Endothelial cell of umbilical vein (primary cell): ENCODE data around the gene LPP. TPM values are rescaled to one million over a fixed set of nuclear protein-coding genes. Genes with fewer than 3 reads are reported as not detected.

ENCODE experiments used
- BruUV-seq: library from RNA; stranded (reverse); fragments of 400-500 nt; replicated peaks from 2 replicates; lab custom pipeline; 2021; lab: Mats Ljungman, UMichigan
- CTCF ChIA-PET: fragments of 300-600, 350-600 bp; sonication (Branson Sonifier 250); formaldehyde crosslinking; loops from one replicate; lab custom pipeline; 2021; ENCODE audit warnings: antibody characterized with exemption, inconsistent platforms; lab: Charles Lee
- POLR2A ChIA-PET: fragments of 300-600, 350-600 bp; sonication (Branson Sonifier 250); formaldehyde crosslinking; loops from one replicate; lab custom pipeline; 2021; ENCODE audit warnings: antibody characterized with exemption, inconsistent platforms; lab: Charles Lee
- DNase-seq: peaks from one replicate; pipeline ENCODE4 v3.0.0-alpha.2; 2011; ENCODE audit warnings: low read depth, low spot score
- FAIRE-seq: peaks from 2 replicates; lab custom pipeline; 2011; peaks lifted over from hg19 to GRCh38; lab: Jason Lieb, UNC
- H2AFZ ChIP-seq: 2 replicates; pipeline ENCODE4 v1.6.0; 2012; ENCODE audit warnings: low read depth, low read length, control low read depth, inconsistent platforms
- H3K27ac ChIP-seq: 2 replicates; pipeline ENCODE4 v1.5.1; 2011; ENCODE audit warnings: low read depth, mild to moderate bottlenecking, control low read depth, low read length, moderate library complexity; ENCODE audit not compliant: insufficient read depth
- H3K27me3 ChIP-seq, 2 experiments: 2 replicates each; pipeline versions ENCODE4 v1.6.0 to v1.6.1; 2011; ENCODE audit warnings: low read length in 2 of 2, mixed read lengths in 1 of 2; ENCODE audit not compliant: control insufficient read depth in 2 of 2, insufficient read depth in 2 of 2
- H3K36me3 ChIP-seq, 2 experiments: 2 replicates in 1 of 2; 3 replicates in 1 of 2; pipeline ENCODE4 v1.5.1; 2011; ENCODE audit warnings: low read length in 2 of 2, mild to moderate bottlenecking in 1 of 2, moderate library complexity in 1 of 2; ENCODE audit not compliant: control insufficient read depth in 2 of 2, insufficient read depth in 2 of 2; ENCODE audit errors: extremely low read depth in 1 of 2
- H3K4me1 ChIP-seq: 3 replicates; pipeline ENCODE4 v1.5.1; 2011; ENCODE audit warnings: mild to moderate bottlenecking, low read length; ENCODE audit not compliant: control insufficient read depth, insufficient read depth; ENCODE audit errors: extremely low read depth
- H3K4me2 ChIP-seq: 2 replicates; pipeline ENCODE4 v1.6.1; 2011; ENCODE audit warnings: low read length, control low read depth, mixed read lengths; ENCODE audit not compliant: insufficient read depth
- H3K4me3 ChIP-seq, 3 experiments: fragments of 200-600 bp in 1 of 3; sonication (generic), shearing (Covaris generic) in 1 of 3; replicated peaks in 1 of 3; 2 replicates each; pipeline ENCODE4 v1.5.1; 2011 to 2016; ENCODE audit warnings: control low read depth in 3 of 3, low read length in 3 of 3, mild to moderate bottlenecking in 2 of 3, inconsistent platforms in 1 of 3, low read depth in 1 of 3, moderate library complexity in 1 of 3; ENCODE audit not compliant: insufficient read depth in 1 of 3
- H3K79me2 ChIP-seq: 2 replicates; pipeline ENCODE4 v1.6.0; 2012; ENCODE audit warnings: low read length, inconsistent platforms; ENCODE audit not compliant: control insufficient read depth, insufficient read depth
- H3K9ac ChIP-seq: replicated peaks from 2 replicates; pipeline ENCODE3; 2011; ENCODE audit warnings: low read length, control low read depth; ENCODE audit not compliant: insufficient read depth; ENCODE audit errors: extremely low read depth
- H3K9me1 ChIP-seq: replicated peaks from 3 replicates; pipeline ENCODE4 v1.6.0; 2011; ENCODE audit warnings: mild to moderate bottlenecking, low read length; ENCODE audit not compliant: control insufficient read depth, insufficient read depth; ENCODE audit errors: extremely low read depth
- H3K9me3 ChIP-seq: replicated peaks from 2 replicates; pipeline ENCODE4 v1.5.1; 2012; ENCODE audit warnings: low read length, inconsistent platforms; ENCODE audit not compliant: control insufficient read depth, insufficient read depth
- H4K20me1 ChIP-seq: replicated peaks from 2 replicates; pipeline ENCODE3; 2011; ENCODE audit warnings: mild to moderate bottlenecking, low read length; ENCODE audit not compliant: control insufficient read depth, insufficient read depth; ENCODE audit errors: extremely low read depth
- GATA2 ChIP-seq: IDR thresholded peaks from 2 replicates; pipeline ENCODE4 v1.7.0; 2011; ENCODE audit warnings: low read depth, mild to moderate bottlenecking, moderate library complexity, mixed read lengths, low read length; ENCODE audit not compliant: insufficient read length, insufficient read depth
- MAX ChIP-seq: IDR thresholded peaks from 2 replicates; pipeline ENCODE4 v1.6.1; 2011; ENCODE audit not compliant: insufficient read depth, insufficient read length
- POLR2A ChIP-seq: IDR thresholded peaks from 2 replicates; pipeline ENCODE4 v1.6.1; 2012; ENCODE audit warnings: low read depth, mild to moderate bottlenecking, control low read depth, low read length
- POLR2AphosphoS5 ChIP-seq: IDR thresholded peaks from 2 replicates; pipeline ENCODE4 v1.6.1; 2012; ENCODE audit warnings: low read depth, mild to moderate bottlenecking, control low read depth, low read length, moderate library complexity; ENCODE audit not compliant: insufficient read depth
- dilution Hi-C: fragments of 300-500 bp; cut with MboI; formaldehyde crosslinking; loops from one replicate; pipeline ENCODE4 v1.15.0; 2019; ENCODE audit warnings: low sequenced_read_pairs; ENCODE audit not compliant: extremely low pct_ligation_motif_present
- intact Hi-C: fragments of 100-400 bp; cut with micrococcal nuclease; formaldehyde crosslinking; loops from one replicate; pipeline ENCODE4 v1.10.0; 2022
- polyA plus RNA-seq, 4 experiments: library from polyadenylated mRNA; depleted of rRNA in 3 of 4; stranded (reverse) in 3 of 4; unstranded in 1 of 4; fragments of >200 nt; gene quantifications; 2 replicates each; pipeline versions ENCODE4 v1.2.1 to v1.2.3, GENCODE V29; 2011 to 2012; ENCODE audit warnings: missing spikeins in 1 of 4
- total RNA-seq: library from RNA; stranded (reverse); gene quantifications from 2 replicates; pipeline ENCODE4 v1.2.3, GENCODE V29; 2021
- TF ChIP-seq, protein P1 (sequence below), 2 donors: IDR thresholded peaks; 1 replicate in 1 of 2; 2 replicates in 1 of 2; pipeline ENCODE4 v1.5.1; 2011; ENCODE audit warnings: low read length in 2 of 2, mild to moderate bottlenecking in 2 of 2, moderate library complexity in 2 of 2, control low read depth in 1 of 2, inconsistent platforms in 1 of 2, low read depth in 1 of 2; ENCODE audit not compliant: insufficient read depth in 1 of 2; ENCODE audit errors: extremely low read depth in 1 of 2

LPP gene
- total and polyA plus RNA-seq, 2 donors (not counting 3 experiments of a cell fraction or from before 2014, with no cell fraction given), result 16.9 to 153 TPM

DNA sequence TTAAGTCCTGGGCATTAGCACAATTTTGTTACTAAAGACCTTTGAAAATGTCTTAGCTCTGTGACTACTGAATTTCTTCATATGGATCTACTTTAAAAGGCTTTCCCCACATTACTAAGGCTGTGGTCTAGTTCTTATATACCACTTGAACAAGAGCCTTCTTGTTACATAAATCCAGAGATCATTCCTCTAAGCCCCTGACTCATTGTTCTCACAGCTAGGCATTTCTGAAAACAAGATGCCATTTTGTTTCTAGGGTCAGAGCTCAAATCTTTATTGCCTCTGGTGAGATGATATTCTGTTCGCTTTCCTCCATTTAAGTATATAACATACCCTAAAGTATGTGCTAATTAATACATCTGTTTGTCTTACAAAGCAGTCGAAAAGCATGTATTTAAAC, 29.8 kb upstream of the LPP start:
- Histone ChIP-seq H3K9ac (no peak overlapping the region), H3K9me1 (no peaks in the 10 kb centered on the region), H3K4me2 (no peak overlapping the region), H3K9me3 (no peaks in the 10 kb centered on the region), H4K20me1 (no peaks in the 10 kb centered on the region), H3K36me3 (no peaks in the 10 kb centered on the region), H3K79me2 (no peaks in the 10 kb centered on the region), H3K4me1 (no peaks in the 10 kb centered on the region), H3K4me3 (no peak overlapping the region), H2AFZ (no peak overlapping the region), H3K27ac (no peak overlapping the region), H3K27me3 (peaks cover 2 to 4% of the 10 kb centered on the region in 2 experiments)
- ChIA-PET CTCF (no interaction called here), POLR2A (no interaction called here)
- FAIRE-seq, result no peak
- dilution Hi-C loops, result no loop called here
- intact Hi-C loops, result no loop called here
- BruUV-seq, result no TSS peak
- TF ChIP-seq, protein P1, sequence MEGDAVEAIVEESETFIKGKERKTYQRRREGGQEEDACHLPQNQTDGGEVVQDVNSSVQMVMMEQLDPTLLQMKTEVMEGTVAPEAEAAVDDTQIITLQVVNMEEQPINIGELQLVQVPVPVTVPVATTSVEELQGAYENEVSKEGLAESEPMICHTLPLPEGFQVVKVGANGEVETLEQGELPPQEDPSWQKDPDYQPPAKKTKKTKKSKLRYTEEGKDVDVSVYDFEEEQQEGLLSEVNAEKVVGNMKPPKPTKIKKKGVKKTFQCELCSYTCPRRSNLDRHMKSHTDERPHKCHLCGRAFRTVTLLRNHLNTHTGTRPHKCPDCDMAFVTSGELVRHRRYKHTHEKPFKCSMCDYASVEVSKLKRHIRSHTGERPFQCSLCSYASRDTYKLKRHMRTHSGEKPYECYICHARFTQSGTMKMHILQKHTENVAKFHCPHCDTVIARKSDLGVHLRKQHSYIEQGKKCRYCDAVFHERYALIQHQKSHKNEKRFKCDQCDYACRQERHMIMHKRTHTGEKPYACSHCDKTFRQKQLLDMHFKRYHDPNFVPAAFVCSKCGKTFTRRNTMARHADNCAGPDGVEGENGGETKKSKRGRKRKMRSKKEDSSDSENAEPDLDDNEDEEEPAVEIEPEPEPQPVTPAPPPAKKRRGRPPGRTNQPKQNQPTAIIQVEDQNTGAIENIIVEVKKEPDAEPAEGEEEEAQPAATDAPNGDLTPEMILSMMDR (IDR thresholded peaks at IDR 0.05; ENCODE audit: extremely low read depth in 1 of 2, insufficient read depth in 1 of 2, low read depth in 1 of 2, low read length in 2 of 2), result no peak
- TF ChIP-seq GATA2, result no peak
- no peak for TF ChIP-seq POLR2AphosphoS5
- no peak for DNase-seq

DNA sequence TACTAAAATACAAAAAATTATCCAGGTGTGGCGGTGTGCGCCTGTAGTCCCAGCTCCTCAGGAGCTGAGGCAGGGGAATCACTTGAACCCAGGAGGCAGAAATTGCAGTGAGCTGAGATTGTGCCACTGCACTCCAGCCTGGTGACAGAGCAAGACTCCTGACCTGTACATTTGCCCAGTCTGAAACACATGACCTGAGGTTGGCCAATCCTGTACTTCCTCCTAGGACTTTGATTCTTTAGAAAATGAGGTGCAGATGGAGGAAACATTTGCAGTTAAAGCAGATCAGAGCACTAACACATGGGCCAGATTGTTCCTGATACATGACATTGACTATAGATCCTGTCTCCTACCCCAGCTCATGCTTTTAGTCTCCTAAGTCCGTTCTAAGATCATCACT, 28.9 kb upstream of the LPP start:
- Histone ChIP-seq H3K9ac (no peak overlapping the region), H3K36me3 (no peaks in the 10 kb centered on the region), H3K4me3 (no peak overlapping the region), H2AFZ (no peak overlapping the region), H3K27ac (no peak overlapping the region), H3K27me3 (no peaks in the 10 kb centered on the region), H3K4me2 (no peak overlapping the region), H3K9me1 (no peaks in the 10 kb centered on the region), H3K4me1 (no peaks in the 10 kb centered on the region), H3K79me2 (no peaks in the 10 kb centered on the region), H3K9me3 (no peaks in the 10 kb centered on the region), H4K20me1 (no peaks in the 10 kb centered on the region)
- no peak for TF ChIP-seq POLR2A
- no peak for TF ChIP-seq MAX
- CTCF ChIA-PET, result interaction anchor here (3.0 kb wide), 1 partner anchor 13 kb away, joined by 8 read pairs; no protein-coding TSS in a partner anchor
- no TSS peak for BruUV-seq
- intact Hi-C loops, result no loop called here
- POLR2A ChIA-PET, result no interaction called here
- DNase-seq (no peak), FAIRE-seq (no peak)
- dilution Hi-C loops, result no loop called here
